SK-N-SH (cell line): ENCODE measurements around the gene ARHGEF19.

Source experiments
- CTCF ChIP-seq: fragments of 200-600 bp; sonication (generic); IDR thresholded peaks from 2 replicates; pipeline ENCODE4 v1.6.1; 2017; ENCODE audit warnings: antibody characterized with exemption, mild to moderate bottlenecking, moderate library complexity
- NRF1 ChIP-seq: IDR thresholded peaks from 2 replicates; pipeline ENCODE4 v1.6.1; 2012; ENCODE audit warnings: low read depth, mild to moderate bottlenecking, low read length
- SMC3 ChIP-seq: IDR thresholded peaks from 2 replicates; pipeline ENCODE4 v1.6.1; 2012; ENCODE audit warnings: low read depth, low read length, improper control_type of control experiment

GRCh38 chr1:16189921-16190621 is 22.4 kb downstream of the ARHGEF19 start:
- TF ChIP-seq NRF1 (no peak), CTCF (no peak), SMC3 (no peak; the same call in 1 of the 2 replicates)
